ENCODE data around the gene RIPOR2. TPM values are rescaled to one million over a fixed set of nuclear protein-coding genes. Genes with fewer than 3 reads are reported as not detected.

RIPOR2 gene
- total and polyA plus RNA-seq, 2 of the 13 experiments (the other 11 are each of a cell fraction or from before 2014, with no cell fraction given): 0.02 to 0.05 TPM

- TF ChIP-seq ZNF484 (CRISPR knock-in tag; IDR thresholded peaks at IDR 0.05; ENCODE audit: borderline replicate concordance, low read depth) (peak; percentile 71; the same call in 1 of the 2 replicates), KDM3A (CRISPR knock-in tag; IDR thresholded peaks at IDR 0.05; ENCODE audit: low read depth) (peak; percentile 56), POLR2A (IDR thresholded peaks at IDR 0.05; ENCODE audit: insufficient read depth in 1 of 2, low read depth in 2 of 2, low read length in 2 of 2) (peak; percentile 96 to 98), CEBPB (IDR thresholded peaks at IDR 0.05; ENCODE audit: borderline replicate concordance, low read depth, low read length) (no peak), KAT2B (IDR thresholded peaks at IDR 0.05; ENCODE audit: borderline replicate concordance, low read depth, low read length) (no peak), LCORL (IDR thresholded peaks at IDR 0.05) (peak; percentile 13; the same call in 1 of the 2 replicates), LCORL (CRISPR knock-in tag; IDR thresholded peaks at IDR 0.05) (peak; percentile 89), ZFP36L1 (CRISPR knock-in tag; IDR thresholded peaks at IDR 0.05) (peak; percentile 99), ZBTB49 (CRISPR knock-in tag; IDR thresholded peaks at IDR 0.05; ENCODE audit: borderline replicate concordance) (no peak; the same call in 1 of the 2 replicates), MTA3 (CRISPR knock-in tag; IDR thresholded peaks at IDR 0.05) (no peak), ZFP37 (CRISPR knock-in tag; IDR thresholded peaks at IDR 0.05; ENCODE audit: borderline replicate concordance) (peak; percentile 80), ZNF562 (CRISPR knock-in tag; IDR thresholded peaks at IDR 0.05; ENCODE audit: borderline replicate concordance) (no peak), ADNP (CRISPR knock-in tag; IDR thresholded peaks at IDR 0.05) (0 out of 2 replicates have a peak, but pooled peaks have one; percentile 24), FOXK1 (CRISPR knock-in tag; IDR thresholded peaks at IDR 0.05; ENCODE audit: borderline replicate concordance, low read depth) (peak; percentile 69; the same call in 1 of the 2 replicates), MTF1 (CRISPR knock-in tag; IDR thresholded peaks at IDR 0.05) (0 out of 2 replicates have a peak, but pooled peaks have one; percentile 78), CTCF (CRISPR knock-in tag; IDR thresholded peaks at IDR 0.05) (peak; percentile 27), ZNF10 (CRISPR knock-in tag; IDR thresholded peaks at IDR 0.05; ENCODE audit: borderline replicate concordance, low read depth) (no peak), DPF2 (CRISPR knock-in tag; IDR thresholded peaks at IDR 0.05; ENCODE audit: borderline replicate concordance, low read depth) (no peak), ATF7-NPFF (CRISPR knock-in tag; IDR thresholded peaks at IDR 0.05; ENCODE audit: low read depth) (peak; percentile 99), PHB2 (IDR thresholded peaks at IDR 0.05; ENCODE audit: partially characterized antibody) (no peak), ZBTB10 (CRISPR knock-in tag; IDR thresholded peaks at IDR 0.05; ENCODE audit: borderline replicate concordance) (peak; percentile 38; the same call in 1 of the 2 replicates)
These were observed 160.9 kb downstream of the RIPOR2 start, which contains the start of gene GMNN (continued) for GRCh38 chr6:24774696-24775519.
